ENCODE results near the gene IGF2R.

Gene IGF2R

DNA sequence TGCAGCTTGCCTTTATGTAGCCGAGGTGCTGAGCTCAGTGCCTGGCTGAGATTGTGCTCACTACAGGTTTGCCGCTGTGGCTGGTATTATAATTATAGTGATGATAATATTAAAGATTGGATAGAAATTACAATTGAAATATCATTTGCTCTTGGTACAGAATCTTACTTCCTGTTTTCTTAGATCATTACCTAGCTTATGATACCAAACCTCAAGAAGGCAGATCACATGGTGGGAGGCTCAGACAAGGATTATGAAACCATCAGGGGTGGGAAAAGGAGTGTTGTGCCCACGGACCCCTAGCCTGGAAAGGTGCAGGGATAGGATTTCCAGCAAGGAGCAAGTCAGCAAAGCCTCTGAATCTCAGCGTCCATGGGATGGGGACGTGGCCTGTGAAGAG, 70.6 kb downstream of the IGF2R start:
- Histone ChIP-seq H3K9me3 (no peaks in the 10 kb centered on the region), H3K36me3 (replicated peaks) (peaks cover 38% of the 10 kb centered on the region), H3K4me1 (0 out of 2 replicates have a peak, but pooled peaks cover 2% of the 10 kb centered on the region), H3K4me3 (no peak overlapping the region), H3K27me3 (ENCODE audit: low read depth) (no peaks in the 10 kb centered on the region)
- DNase-seq (ENCODE audit: low spot score in 2 of 2), result no peak
- in situ Hi-C loops (cut with MboI; ENCODE audit: low sequenced_read_pairs), result no loop called here

- in situ Hi-C loops (cut with MboI; ENCODE audit: low sequenced_read_pairs), result no loop called here
- DNase-seq (ENCODE audit: low spot score in 2 of 2), result no peak
- Histone ChIP-seq H3K27me3 (ENCODE audit: low read depth) (no peaks in the 10 kb centered on the region), H3K9me3 (no peaks in the 10 kb centered on the region), H3K4me1 (0 out of 2 replicates have a peak, but pooled peaks cover 2% of the 10 kb centered on the region), H3K36me3 (replicated peaks) (peaks cover 42% of the 10 kb centered on the region), H3K4me3 (no peak overlapping the region)
These were observed 71.2 kb downstream of the IGF2R start for GRCh38 chr6:160040055-160040454.

DNA sequence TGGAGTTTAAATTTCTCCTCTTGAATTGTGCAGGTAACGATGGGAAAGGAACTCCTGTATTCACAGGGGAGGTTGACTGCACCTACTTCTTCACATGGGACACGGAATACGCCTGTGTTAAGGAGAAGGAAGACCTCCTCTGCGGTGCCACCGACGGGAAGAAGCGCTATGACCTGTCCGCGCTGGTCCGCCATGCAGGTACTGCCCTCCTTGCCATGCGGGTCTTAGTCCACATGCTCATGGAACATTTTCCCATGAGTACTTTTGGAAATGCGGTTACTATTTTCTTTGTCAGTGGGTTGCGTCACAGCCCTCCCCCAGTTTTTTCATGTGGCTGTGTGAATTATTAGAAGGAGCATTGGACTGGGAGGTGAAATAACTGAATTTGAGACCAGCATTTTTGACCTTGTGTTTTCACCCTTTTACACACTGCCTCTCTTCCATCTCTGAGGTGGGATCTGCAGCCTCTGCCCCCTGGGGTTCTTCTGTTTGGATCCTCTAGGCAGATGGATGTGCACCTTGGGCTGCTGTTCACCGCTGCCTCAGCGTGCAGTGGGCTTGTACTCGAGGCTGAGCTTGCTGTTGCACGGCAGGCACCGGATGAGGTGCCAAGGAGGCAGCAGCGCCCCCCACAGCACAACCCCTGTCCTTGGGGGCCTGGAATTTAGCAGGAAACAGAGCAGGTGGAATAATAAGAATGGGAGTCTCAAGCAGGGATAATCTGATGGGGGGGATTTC, 71.8 kb downstream of the IGF2R start:
- 0 out of 2 replicates have a peak, but pooled peaks cover 2% of the 10 kb centered on the region for H3K4me1 ChIP-seq
- DNase-seq (ENCODE audit: low spot score in 2 of 2), result no peak
- no peaks in the 10 kb centered on the region for H3K27me3 ChIP-seq (ENCODE audit: low read depth)
- in situ Hi-C loops (cut with MboI; ENCODE audit: low sequenced_read_pairs), result no loop called here
- H3K4me3 ChIP-seq, result no peak overlapping the region
- H3K9me3 ChIP-seq, result no peaks in the 10 kb centered on the region
- H3K36me3 ChIP-seq (replicated peaks), result peaks cover 47% of the 10 kb centered on the region

- 0 out of 2 replicates have a peak, but pooled peaks cover 2% of the 10 kb centered on the region for H3K4me1 ChIP-seq
- H3K4me3 ChIP-seq, result no peak overlapping the region
- no peak for DNase-seq (ENCODE audit: low spot score in 2 of 2)
- no peaks in the 10 kb centered on the region for H3K9me3 ChIP-seq
- H3K27me3 ChIP-seq (ENCODE audit: low read depth), result no peaks in the 10 kb centered on the region
- peaks cover 48% of the 10 kb centered on the region for H3K36me3 ChIP-seq (replicated peaks)
- in situ Hi-C loops (cut with MboI; ENCODE audit: low sequenced_read_pairs), result no loop called here
These were observed 72.7 kb downstream of the IGF2R start for GRCh38 chr6:160041608-160042007.

DNA sequence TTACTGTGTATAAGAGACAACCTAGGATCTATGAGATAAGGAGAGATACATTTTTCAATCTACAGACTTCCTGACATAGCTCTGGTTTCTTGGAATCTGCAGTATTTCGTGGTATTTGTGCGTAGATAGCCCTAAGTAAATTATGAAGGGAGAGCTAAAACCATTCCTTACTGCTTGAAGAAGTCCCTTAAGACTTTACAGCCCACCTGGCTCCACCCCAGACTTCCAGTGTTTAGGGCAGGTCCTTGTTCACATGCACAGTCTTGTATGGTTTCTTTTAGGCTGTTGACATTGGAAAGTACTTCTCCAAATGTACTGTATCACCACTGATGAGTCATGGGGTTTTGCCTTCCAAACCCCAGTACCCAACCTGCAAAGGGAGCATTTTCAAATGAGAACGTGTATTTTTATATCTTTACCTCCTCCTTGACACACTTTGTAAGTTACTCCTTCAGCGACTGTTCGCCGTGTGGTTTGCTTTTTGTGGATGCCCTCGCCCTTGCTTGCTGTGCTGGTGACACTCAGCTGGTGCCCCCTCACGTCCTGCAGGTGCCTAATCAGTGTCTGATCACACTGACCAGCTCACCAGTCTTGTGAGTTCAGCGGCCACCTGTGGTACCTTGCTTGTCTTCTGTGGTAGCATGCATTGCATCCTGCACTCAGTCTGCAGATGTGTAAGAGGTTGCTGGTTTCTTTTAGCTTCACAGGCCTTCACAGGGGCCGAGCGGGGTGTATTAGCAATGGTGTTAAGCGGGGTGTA, 73.3 kb downstream of the IGF2R start:
- H3K36me3 ChIP-seq (replicated peaks), result peaks cover 54% of the 10 kb centered on the region
- in situ Hi-C loops (cut with MboI; ENCODE audit: low sequenced_read_pairs), result no loop called here
- H3K4me1 ChIP-seq, result 0 out of 2 replicates have a peak, but pooled peaks cover 2% of the 10 kb centered on the region
- no peak overlapping the region for H3K4me3 ChIP-seq
- no peaks in the 10 kb centered on the region for H3K27me3 ChIP-seq (ENCODE audit: low read depth)
- no peaks in the 10 kb centered on the region for H3K9me3 ChIP-seq
- no peak for DNase-seq (ENCODE audit: low spot score in 2 of 2)

DNA sequence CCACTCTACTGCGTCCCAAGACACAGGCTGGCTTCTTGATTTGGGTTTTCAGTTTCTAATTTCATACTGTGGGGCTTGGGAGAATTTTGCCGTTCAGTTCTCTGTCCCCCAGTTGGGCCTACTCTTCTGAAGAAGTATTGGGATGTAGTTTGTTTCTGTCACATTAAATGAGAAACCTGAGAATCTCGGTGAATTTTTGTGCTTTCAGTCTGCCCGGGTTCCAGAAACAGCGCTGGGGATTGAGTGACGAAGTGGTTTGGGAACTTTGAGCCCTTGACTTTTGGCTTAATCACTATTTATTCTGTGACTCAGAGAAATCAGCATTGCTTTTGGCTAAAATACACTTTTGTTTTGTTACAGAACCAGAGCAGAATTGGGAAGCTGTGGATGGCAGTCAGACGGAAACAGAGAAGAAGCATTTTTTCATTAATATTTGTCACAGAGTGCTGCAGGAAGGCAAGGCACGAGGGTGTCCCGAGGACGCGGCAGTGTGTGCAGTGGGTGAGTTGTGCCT, 74.0 kb downstream of the IGF2R start:
- Histone ChIP-seq H3K9me3 (no peaks in the 10 kb centered on the region), H3K4me1 (0 out of 2 replicates have a peak, but pooled peaks cover 2% of the 10 kb centered on the region), H3K27me3 (ENCODE audit: low read depth) (no peaks in the 10 kb centered on the region), H3K4me3 (no peak overlapping the region), H3K36me3 (replicated peaks) (peaks cover 60% of the 10 kb centered on the region)
- DNase-seq (ENCODE audit: low spot score in 2 of 2), result no peak
- in situ Hi-C loops (cut with MboI; ENCODE audit: low sequenced_read_pairs), result no loop called here

DNA sequence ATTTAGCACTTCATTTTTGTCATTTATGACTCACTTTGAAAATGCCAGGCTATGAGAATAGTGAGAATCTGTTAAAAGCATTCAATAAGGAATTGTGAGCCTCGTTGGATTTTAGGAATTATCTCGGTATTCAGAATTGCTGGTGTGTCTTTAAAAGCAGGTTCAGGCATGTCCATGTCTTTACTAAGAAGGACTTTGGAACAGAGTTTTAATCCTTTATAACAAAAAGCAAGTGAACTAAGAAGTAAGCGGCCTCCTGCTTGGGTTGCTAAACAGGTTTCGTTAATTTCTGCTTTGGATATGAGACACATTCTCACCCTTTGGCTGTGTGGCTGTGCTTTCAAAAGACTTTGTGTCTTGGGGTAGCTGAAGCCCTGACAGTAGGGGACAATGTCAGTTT, 74.9 kb downstream of the IGF2R start:
- in situ Hi-C loops (cut with MboI; ENCODE audit: low sequenced_read_pairs), result no loop called here
- DNase-seq (ENCODE audit: low spot score in 2 of 2), result peak in 1 of 2 experiments; percentile 18
- peaks cover 69% of the 10 kb centered on the region for H3K36me3 ChIP-seq (replicated peaks)

GRCh38 chr6:160044687-160045086, 75.8 kb downstream of the IGF2R start:
- Histone ChIP-seq H3K9me3 (no peaks in the 10 kb centered on the region), H3K36me3 (replicated peaks) (peaks cover 78% of the 10 kb centered on the region), H3K4me1 (0 out of 2 replicates have a peak, but pooled peaks cover 2% of the 10 kb centered on the region), H3K4me3 (no peak overlapping the region), H3K27me3 (ENCODE audit: low read depth) (no peaks in the 10 kb centered on the region)
- in situ Hi-C loops (cut with MboI; ENCODE audit: low sequenced_read_pairs), result no loop called here
- no peak for DNase-seq (ENCODE audit: low spot score in 2 of 2)

More for the DNA sequence above, 74.9 kb downstream of the IGF2R start:
- Histone ChIP-seq H3K4me1 (0 out of 2 replicates have a peak, but pooled peaks cover 2% of the 10 kb centered on the region), H3K27me3 (ENCODE audit: low read depth) (no peaks in the 10 kb centered on the region), H3K9me3 (no peaks in the 10 kb centered on the region), H3K4me3 (no peak overlapping the region)

DNA sequence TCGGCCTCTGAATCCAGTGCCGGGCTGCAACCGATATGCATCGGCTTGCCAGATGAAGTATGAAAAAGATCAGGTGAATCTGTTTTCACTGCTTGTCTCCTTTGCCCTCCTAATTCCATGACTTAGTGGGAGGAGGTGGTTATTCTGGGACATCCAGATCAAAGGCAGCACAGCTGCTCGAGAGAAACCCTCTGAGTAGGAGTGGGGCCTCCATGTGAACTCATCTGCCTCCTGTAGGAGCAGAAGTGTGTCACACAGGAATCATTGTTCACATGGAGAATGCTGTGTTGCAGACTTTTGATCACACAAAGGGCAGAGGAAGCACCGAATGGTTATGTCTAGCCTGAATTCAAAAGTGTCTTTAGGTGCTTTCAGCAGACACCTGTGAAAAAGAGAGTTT, 79.6 kb downstream of the IGF2R start:
- peaks cover 83% of the 10 kb centered on the region for H3K36me3 ChIP-seq (replicated peaks)

DNA sequence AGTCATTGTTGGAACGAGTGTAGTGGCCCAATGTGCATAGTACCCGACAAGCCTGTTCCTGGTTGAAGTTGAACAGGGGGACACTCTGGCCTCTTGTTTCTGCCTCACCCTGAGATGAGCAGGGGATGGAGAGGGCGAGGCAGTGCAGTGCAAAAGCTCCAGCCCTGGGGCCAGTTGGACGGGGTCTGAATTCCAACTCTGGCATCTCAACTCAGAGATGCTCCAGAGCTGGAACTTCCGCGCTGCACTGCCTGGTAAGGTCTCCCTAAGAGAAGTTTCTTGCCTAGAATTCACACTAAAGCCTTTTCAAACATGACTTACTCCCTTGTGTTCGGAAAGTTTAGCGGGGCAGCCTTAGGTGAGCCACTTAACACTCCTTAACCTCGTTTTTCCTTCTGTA, 80.5 kb downstream of the IGF2R start:
- DNase-seq (ENCODE audit: low spot score in 2 of 2), result no peak
- in situ Hi-C loops (cut with MboI; ENCODE audit: low sequenced_read_pairs), result no loop called here

More for the DNA sequence above, 79.6 kb downstream of the IGF2R start:
- in situ Hi-C loops (cut with MboI; ENCODE audit: low sequenced_read_pairs), result no loop called here
- no peak for DNase-seq (ENCODE audit: low spot score in 2 of 2)
- Histone ChIP-seq H3K4me1 (no peaks in the 10 kb centered on the region), H3K27me3 (ENCODE audit: low read depth) (no peaks in the 10 kb centered on the region), H3K4me3 (no peak overlapping the region), H3K9me3 (no peaks in the 10 kb centered on the region)

DNA sequence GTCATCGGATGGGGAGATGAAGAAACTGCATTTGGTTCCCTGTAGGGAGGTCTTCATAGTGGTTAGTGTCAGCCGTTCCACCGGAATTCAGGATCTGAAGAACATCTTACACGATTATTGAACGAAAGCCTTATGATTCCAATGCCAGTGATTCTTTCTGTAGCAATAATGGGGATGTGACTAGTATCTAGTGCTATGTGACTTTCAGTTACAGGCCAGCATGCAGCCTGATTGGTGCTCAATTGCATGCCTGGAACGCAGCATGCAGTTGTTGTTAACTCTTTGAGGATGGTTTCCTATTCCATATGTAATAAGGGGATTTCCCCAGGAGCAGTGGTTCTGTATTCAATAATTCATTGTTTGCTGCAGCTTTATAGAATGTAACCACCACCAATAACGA, 81.1 kb downstream of the IGF2R start:
- Histone ChIP-seq H3K4me3 (no peak overlapping the region), H3K4me1 (no peaks in the 10 kb centered on the region), H3K36me3 (replicated peaks) (peaks cover 69% of the 10 kb centered on the region), H3K27me3 (ENCODE audit: low read depth) (no peaks in the 10 kb centered on the region), H3K9me3 (no peaks in the 10 kb centered on the region)
- in situ Hi-C loops (cut with MboI; ENCODE audit: low sequenced_read_pairs), result no loop called here
- no peak for DNase-seq (ENCODE audit: low spot score in 2 of 2)

More for the DNA sequence above, 80.5 kb downstream of the IGF2R start:
- no peaks in the 10 kb centered on the region for H3K27me3 ChIP-seq (ENCODE audit: low read depth)
- H3K4me3 ChIP-seq, result no peak overlapping the region
- no peaks in the 10 kb centered on the region for H3K4me1 ChIP-seq
- no peaks in the 10 kb centered on the region for H3K9me3 ChIP-seq
- peaks cover 76% of the 10 kb centered on the region for H3K36me3 ChIP-seq (replicated peaks)

GRCh38 chr6:160051390-160051789, 82.5 kb downstream of the IGF2R start:
- H3K4me1 ChIP-seq, result no peaks in the 10 kb centered on the region
- no peaks in the 10 kb centered on the region for H3K27me3 ChIP-seq (ENCODE audit: low read depth)
- no peaks in the 10 kb centered on the region for H3K9me3 ChIP-seq
- in situ Hi-C loops (cut with MboI; ENCODE audit: low sequenced_read_pairs), result no loop called here
- H3K36me3 ChIP-seq (replicated peaks), result peaks cover 70% of the 10 kb centered on the region
- no peak overlapping the region for H3K4me3 ChIP-seq
- DNase-seq (ENCODE audit: low spot score in 2 of 2), result no peak

GRCh38 chr6:160054271-160054670, 85.4 kb downstream of the IGF2R start:
- H3K36me3 ChIP-seq (replicated peaks), result peaks cover 64% of the 10 kb centered on the region
- H3K4me3 ChIP-seq, result no peak overlapping the region
- H3K4me1 ChIP-seq, result no peaks in the 10 kb centered on the region
- no peaks in the 10 kb centered on the region for H3K27me3 ChIP-seq (ENCODE audit: low read depth)
- H3K9me3 ChIP-seq, result no peaks in the 10 kb centered on the region
- DNase-seq (ENCODE audit: low spot score in 2 of 2), result no peak
- in situ Hi-C loops (cut with MboI; ENCODE audit: low sequenced_read_pairs), result no loop called here

DNA sequence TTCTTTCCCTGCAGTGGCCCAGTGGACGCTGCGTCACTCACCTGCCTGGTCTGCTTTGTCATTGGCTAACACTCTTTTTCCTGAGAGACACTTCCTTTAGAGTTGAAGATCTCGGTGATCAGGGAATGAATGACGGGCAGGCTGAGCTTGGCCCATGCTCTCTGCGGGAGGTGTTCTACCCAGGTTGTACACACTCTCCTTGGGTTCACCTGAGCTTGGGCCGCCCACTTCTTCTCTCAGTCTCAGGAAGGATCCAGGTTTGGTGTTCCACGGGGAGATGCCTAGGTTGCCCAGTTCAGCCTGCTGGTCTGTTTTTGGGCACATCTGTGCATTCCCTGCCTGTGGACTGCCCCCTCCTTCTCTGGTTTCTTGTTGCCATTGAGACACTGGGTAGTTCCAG, 86.0 kb downstream of the IGF2R start:
- Histone ChIP-seq H3K4me1 (no peaks in the 10 kb centered on the region), H3K27me3 (ENCODE audit: low read depth) (no peaks in the 10 kb centered on the region), H3K4me3 (no peak overlapping the region), H3K36me3 (replicated peaks) (peaks cover 63% of the 10 kb centered on the region), H3K9me3 (no peaks in the 10 kb centered on the region)
- no peak for DNase-seq (ENCODE audit: low spot score in 2 of 2)
- in situ Hi-C loops (cut with MboI; ENCODE audit: low sequenced_read_pairs), result no loop called here

Measured in HAP-1 (cell line).